A549 (cell line): ENCODE data around the gene BMP15. TPM values are rescaled to one million over a fixed set of nuclear protein-coding genes. Genes with fewer than 3 reads are reported as not detected.

ENCODE experiments used
- ATAC-seq, 2 experiments: fragments of 200-7000 bp in 1 of 2; fragments of >200 bp in 1 of 2; cut with Nextera tagmentation in 1 of 2; cut with Tn5 transposase in 1 of 2; 3 replicates each; pipeline versions ENCODE4 v1.8.0 to v1.9.1; 2018 to 2020; ENCODE audit warnings: mild to moderate bottlenecking in 1 of 2, moderate library complexity in 1 of 2
- CTCF ChIA-PET: fragments of 300-600 bp; sonication (Branson Sonifier 250); formaldehyde crosslinking; extraction: SDS; loops from one replicate; lab custom pipeline; 2021; ENCODE audit warnings: antibody characterized with exemption, inconsistent platforms; lab: Yijun Ruan, JAX
- POLR2A ChIA-PET: fragments of 350-600 bp; formaldehyde crosslinking; extraction: SDS; loops from one replicate; lab custom pipeline; 2021; ENCODE audit warnings: antibody characterized with exemption, inconsistent platforms; lab: Yijun Ruan, JAX
- DNase-seq, 2 experiments: peaks; one replicate each; pipeline versions ENCODE4 v3.0.0 to v3.0.0-alpha.2; 2011 to 2016; ENCODE audit warnings: low read depth in 1 of 2, low spot score in 1 of 2
- FAIRE-seq: peaks from 2 replicates; lab custom pipeline; 2011; peaks lifted over from hg19 to GRCh38; lab: Jason Lieb, UNC
- H3K27ac ChIP-seq, 2 experiments: fragments of >200 bp; sonication (Bioruptor Twin); formaldehyde crosslinking; 3 replicates each; pipeline ENCODE4 v1.5.1; 2016 to 2017
- H3K4me1 ChIP-seq: fragments of >200 bp; sonication (Bioruptor Twin); formaldehyde crosslinking; 3 replicates; pipeline ENCODE4 v1.6.1; 2016
- H3K4me2 ChIP-seq: fragments of >200 bp; sonication (Bioruptor Twin); formaldehyde crosslinking; 3 replicates; pipeline ENCODE4 v1.6.1; 2016
- H3K4me3 ChIP-seq: fragments of >200 bp; sonication (Bioruptor Twin); formaldehyde crosslinking; 3 replicates; pipeline ENCODE4 v1.5.1; 2016
- H3K9me3 ChIP-seq: fragments of >200 bp; sonication (Bioruptor Twin); formaldehyde crosslinking; 3 replicates; pipeline ENCODE4 v1.6.1; 2016
- CBX2 ChIP-seq: fragments of 200-600 bp; sonication (generic); IDR thresholded peaks from 2 replicates; pipeline ENCODE4 v1.6.1; 2016; ENCODE audit warnings: low read depth, mild to moderate bottlenecking, borderline replicate concordance
- CBX8 ChIP-seq: fragments of 200-600 bp; sonication (generic); IDR thresholded peaks from 2 replicates; pipeline ENCODE4 v1.6.1; 2016
- CHD4 ChIP-seq: fragments of 200-600 bp; sonication (generic); IDR thresholded peaks from 2 replicates; pipeline ENCODE4 v1.6.1; 2016; ENCODE audit warnings: antibody characterized with exemption, mild to moderate bottlenecking, borderline replicate concordance
- HDAC2 ChIP-seq: fragments of 200-600 bp; sonication (generic); IDR thresholded peaks from 2 replicates; pipeline ENCODE4 v1.6.1; 2016
- JUNB ChIP-seq: fragments of >200 bp; sonication (Bioruptor Twin); formaldehyde crosslinking; IDR thresholded peaks from 2 replicates; pipeline ENCODE4 v1.6.1; 2016
- MYC ChIP-seq: IDR thresholded peaks from 2 replicates; pipeline ENCODE4 v1.6.1; 2012; ENCODE audit warnings: mild to moderate bottlenecking, inconsistent platforms, low read length, improper control_type of control experiment, borderline replicate concordance
- NFE2L2 ChIP-seq: fragments of 150-350 bp; conservative IDR thresholded peaks from 2 replicates; pipeline ENCODE4 v1.6.1; 2014; ENCODE audit warnings: low read length
- RAD21 ChIP-seq, 2 experiments: fragments of >200 bp in 1 of 2; sonication (Bioruptor Twin) in 1 of 2; formaldehyde crosslinking in 1 of 2; IDR thresholded peaks in 1 of 2; conservative IDR thresholded peaks in 1 of 2; 2 replicates in 1 of 2; 3 replicates in 1 of 2; pipeline ENCODE4 v1.6.1; 2012 to 2018; ENCODE audit warnings: inconsistent platforms in 1 of 2
- RFX5 ChIP-seq: fragments of 450-650 bp; IDR thresholded peaks from 2 replicates; pipeline ENCODE4 v1.7.1; 2014; ENCODE audit warnings: antibody characterized with exemption, mild to moderate bottlenecking, moderate library complexity
- SREBF2 ChIP-seq: fragments of 450-650 bp; IDR thresholded peaks from 2 replicates; pipeline ENCODE4 v1.6.1; 2014; ENCODE audit warnings: mild to moderate bottlenecking, moderate library complexity
- WGBS: methylation state at CpG from one replicate; pipeline ENCODE4 v1.1.6; 2017; ENCODE audit errors: missing lambda C conversion rate; 5-methylcytosine and 5-hydroxymethylcytosine counted together
- polyA plus RNA-seq, 4 experiments: library from polyadenylated mRNA; depleted of rRNA in 3 of 4; stranded (reverse); fragments of >200 nt; fragmentation: RNase III in 1 of 4; extraction: RNeasy Plus Mini Kit Qiagen cat#74134 plus additional on column Dnase treatment in 1 of 4; gene quantifications; 2 replicates in 3 of 4; 3 replicates in 1 of 4; pipeline ENCODE4 v1.2.3, GENCODE V29; 2011 to 2017
- TF ChIP-seq, protein P1 (sequence below): fragments of 250-450 bp; sonication (Bioruptor Pico); IDR thresholded peaks from 2 replicates; pipeline ENCODE4 v1.5.0; 2021; ENCODE audit warnings: mild to moderate bottlenecking, moderate library complexity, borderline replicate concordance
- TF ChIP-seq, protein P2 (sequence below): IDR thresholded peaks from 2 replicates; pipeline ENCODE4 v1.6.1; 2012
- TF ChIP-seq, protein P3 (sequence below): IDR thresholded peaks from 2 replicates; pipeline ENCODE4 v1.6.1; 2012
- TF ChIP-seq, protein P4 (sequence below): fragments of >200 bp; sonication (Bioruptor Twin); formaldehyde crosslinking; IDR thresholded peaks from 3 replicates; pipeline ENCODE4 v1.6.1; 2016
- TF ChIP-seq, protein P5 (sequence below): fragments of 150-350 bp; IDR thresholded peaks from 2 replicates; pipeline ENCODE4 v1.6.1; 2014; ENCODE audit warnings: low read depth, mild to moderate bottlenecking, low read length
- TF ChIP-seq, protein P6 (sequence below): fragments of >200 bp; sonication (Bioruptor Twin); formaldehyde crosslinking; IDR thresholded peaks from 3 replicates; pipeline ENCODE4 v1.5.1; 2016

Gene BMP15
- polyA plus RNA-seq, 2 of the 4 experiments (the other 2 are of a cell fraction) = not detected

DNA sequence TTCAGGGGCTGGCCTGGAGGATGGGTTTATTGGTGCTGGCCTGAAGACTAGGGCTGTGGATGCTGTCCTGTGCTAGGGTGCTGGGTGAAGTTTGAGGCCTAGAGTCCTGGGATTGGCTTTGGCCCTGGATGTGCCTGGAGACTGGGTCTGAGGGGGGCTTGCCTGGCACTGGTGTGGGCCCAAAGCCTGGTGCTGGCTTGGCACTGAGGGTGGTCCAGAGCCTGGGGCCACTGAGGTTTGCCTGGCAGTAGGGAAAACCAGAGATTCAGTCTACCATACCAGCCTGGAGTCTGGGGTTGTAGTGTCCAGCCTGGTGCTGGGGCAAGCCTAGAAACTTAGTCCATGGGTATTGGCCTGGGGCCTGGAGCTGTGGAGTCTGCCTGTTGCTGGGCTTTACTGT, 16.6 kb downstream of the BMP15 start:
- TF ChIP-seq, protein P1, sequence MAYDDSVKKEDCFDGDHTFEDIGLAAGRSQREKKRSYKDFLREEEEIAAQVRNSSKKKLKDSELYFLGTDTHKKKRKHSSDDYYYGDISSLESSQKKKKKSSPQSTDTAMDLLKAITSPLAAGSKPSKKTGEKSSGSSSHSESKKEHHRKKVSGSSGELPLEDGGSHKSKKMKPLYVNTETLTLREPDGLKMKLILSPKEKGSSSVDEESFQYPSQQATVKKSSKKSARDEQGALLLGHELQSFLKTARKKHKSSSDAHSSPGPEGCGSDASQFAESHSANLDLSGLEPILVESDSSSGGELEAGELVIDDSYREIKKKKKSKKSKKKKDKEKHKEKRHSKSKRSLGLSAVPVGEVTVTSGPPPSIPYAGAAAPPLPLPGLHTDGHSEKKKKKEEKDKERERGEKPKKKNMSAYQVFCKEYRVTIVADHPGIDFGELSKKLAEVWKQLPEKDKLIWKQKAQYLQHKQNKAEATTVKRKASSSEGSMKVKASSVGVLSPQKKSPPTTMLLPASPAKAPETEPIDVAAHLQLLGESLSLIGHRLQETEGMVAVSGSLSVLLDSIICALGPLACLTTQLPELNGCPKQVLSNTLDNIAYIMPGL (CRISPR knock-in tag) = no peak
- TF ChIP-seq, protein P2, sequence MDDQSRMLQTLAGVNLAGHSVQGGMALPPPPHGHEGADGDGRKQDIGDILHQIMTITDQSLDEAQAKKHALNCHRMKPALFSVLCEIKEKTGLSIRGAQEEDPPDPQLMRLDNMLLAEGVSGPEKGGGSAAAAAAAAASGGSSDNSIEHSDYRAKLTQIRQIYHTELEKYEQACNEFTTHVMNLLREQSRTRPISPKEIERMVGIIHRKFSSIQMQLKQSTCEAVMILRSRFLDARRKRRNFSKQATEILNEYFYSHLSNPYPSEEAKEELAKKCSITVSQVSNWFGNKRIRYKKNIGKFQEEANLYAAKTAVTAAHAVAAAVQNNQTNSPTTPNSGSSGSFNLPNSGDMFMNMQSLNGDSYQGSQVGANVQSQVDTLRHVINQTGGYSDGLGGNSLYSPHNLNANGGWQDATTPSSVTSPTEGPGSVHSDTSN = no peak
- no peak for TF ChIP-seq NFE2L2
- TF ChIP-seq RFX5 = no peak
- TF ChIP-seq, protein P3, sequence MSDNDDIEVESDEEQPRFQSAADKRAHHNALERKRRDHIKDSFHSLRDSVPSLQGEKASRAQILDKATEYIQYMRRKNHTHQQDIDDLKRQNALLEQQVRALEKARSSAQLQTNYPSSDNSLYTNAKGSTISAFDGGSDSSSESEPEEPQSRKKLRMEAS = no peak
- TF ChIP-seq CHD4 = no peak
- no peak for TF ChIP-seq CBX2
- TF ChIP-seq, protein P4, sequence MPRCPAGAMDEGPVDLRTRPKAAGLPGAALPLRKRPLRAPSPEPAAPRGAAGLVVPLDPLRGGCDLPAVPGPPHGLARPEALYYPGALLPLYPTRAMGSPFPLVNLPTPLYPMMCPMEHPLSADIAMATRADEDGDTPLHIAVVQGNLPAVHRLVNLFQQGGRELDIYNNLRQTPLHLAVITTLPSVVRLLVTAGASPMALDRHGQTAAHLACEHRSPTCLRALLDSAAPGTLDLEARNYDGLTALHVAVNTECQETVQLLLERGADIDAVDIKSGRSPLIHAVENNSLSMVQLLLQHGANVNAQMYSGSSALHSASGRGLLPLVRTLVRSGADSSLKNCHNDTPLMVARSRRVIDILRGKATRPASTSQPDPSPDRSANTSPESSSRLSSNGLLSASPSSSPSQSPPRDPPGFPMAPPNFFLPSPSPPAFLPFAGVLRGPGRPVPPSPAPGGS = no peak
- TF ChIP-seq, protein P5, sequence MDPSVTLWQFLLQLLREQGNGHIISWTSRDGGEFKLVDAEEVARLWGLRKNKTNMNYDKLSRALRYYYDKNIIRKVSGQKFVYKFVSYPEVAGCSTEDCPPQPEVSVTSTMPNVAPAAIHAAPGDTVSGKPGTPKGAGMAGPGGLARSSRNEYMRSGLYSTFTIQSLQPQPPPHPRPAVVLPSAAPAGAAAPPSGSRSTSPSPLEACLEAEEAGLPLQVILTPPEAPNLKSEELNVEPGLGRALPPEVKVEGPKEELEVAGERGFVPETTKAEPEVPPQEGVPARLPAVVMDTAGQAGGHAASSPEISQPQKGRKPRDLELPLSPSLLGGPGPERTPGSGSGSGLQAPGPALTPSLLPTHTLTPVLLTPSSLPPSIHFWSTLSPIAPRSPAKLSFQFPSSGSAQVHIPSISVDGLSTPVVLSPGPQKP = no peak
- TF ChIP-seq SREBF2 = no peak
- ChIA-PET POLR2A (no interaction called here), CTCF (no interaction called here)
- Histone ChIP-seq H3K4me1 (no peaks in the 10 kb centered on the region), H3K4me3 (no peak overlapping the region), H3K4me2 (no peak overlapping the region), H3K27ac (no peak overlapping the region), H3K9me3 (no peaks in the 10 kb centered on the region)
- DNase-seq (no peak), ATAC-seq (no peak), FAIRE-seq (no peak)

DNA sequence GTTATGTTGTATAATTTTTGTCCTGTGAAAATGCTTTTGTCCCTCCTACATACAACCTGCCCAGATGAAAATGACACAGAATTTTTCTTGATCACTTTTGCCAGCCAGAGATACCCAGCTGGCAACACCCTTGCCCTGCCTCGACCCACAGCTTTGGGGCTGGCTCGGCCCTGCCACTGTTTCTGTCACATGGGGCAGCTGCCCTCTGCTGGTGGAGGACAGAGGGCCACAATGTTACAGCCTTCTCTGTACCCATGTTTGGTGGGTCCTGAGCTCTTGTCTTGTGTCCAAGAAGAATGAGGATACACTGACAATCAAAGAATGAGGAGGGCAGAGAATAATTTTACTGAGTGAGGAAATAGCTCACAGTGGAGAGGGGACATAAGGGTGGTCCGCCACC, 31.1 kb downstream of the BMP15 start:
- ChIA-PET POLR2A (no interaction called here), CTCF (interaction anchor here (0.7 to 1.2 kb wide), 4 partner anchors 9 to 40 kb away, joined by 3 to 4 read pairs (median 3); no protein-coding TSS in a partner anchor)
- H3K9me3 ChIP-seq = no peaks in the 10 kb centered on the region
- H3K27ac ChIP-seq = no peak overlapping the region
- H3K4me3 ChIP-seq = no peak overlapping the region
- no peak overlapping the region for H3K4me2 ChIP-seq
- WGBS = 6% methylated on average over 2 of the region's 3 CpGs
- peak in 1 of 2 experiments; percentile 71; a peak in 3 of 6 replicates for ATAC-seq
- no peaks in the 10 kb centered on the region for H3K4me1 ChIP-seq
- TF ChIP-seq HDAC2 = no peak
- TF ChIP-seq, protein P2 = no peak
- TF ChIP-seq, protein P6, sequence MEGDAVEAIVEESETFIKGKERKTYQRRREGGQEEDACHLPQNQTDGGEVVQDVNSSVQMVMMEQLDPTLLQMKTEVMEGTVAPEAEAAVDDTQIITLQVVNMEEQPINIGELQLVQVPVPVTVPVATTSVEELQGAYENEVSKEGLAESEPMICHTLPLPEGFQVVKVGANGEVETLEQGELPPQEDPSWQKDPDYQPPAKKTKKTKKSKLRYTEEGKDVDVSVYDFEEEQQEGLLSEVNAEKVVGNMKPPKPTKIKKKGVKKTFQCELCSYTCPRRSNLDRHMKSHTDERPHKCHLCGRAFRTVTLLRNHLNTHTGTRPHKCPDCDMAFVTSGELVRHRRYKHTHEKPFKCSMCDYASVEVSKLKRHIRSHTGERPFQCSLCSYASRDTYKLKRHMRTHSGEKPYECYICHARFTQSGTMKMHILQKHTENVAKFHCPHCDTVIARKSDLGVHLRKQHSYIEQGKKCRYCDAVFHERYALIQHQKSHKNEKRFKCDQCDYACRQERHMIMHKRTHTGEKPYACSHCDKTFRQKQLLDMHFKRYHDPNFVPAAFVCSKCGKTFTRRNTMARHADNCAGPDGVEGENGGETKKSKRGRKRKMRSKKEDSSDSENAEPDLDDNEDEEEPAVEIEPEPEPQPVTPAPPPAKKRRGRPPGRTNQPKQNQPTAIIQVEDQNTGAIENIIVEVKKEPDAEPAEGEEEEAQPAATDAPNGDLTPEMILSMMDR = peak; percentile 19; the same call in 2 of the 3 replicates
- TF ChIP-seq SREBF2 = no peak
- no peak for TF ChIP-seq CBX8
- TF ChIP-seq, all 56 proteins: peak for 1
- FAIRE-seq (no peak), DNase-seq (peak in 1 of 2 experiments; percentile 0)

DNA sequence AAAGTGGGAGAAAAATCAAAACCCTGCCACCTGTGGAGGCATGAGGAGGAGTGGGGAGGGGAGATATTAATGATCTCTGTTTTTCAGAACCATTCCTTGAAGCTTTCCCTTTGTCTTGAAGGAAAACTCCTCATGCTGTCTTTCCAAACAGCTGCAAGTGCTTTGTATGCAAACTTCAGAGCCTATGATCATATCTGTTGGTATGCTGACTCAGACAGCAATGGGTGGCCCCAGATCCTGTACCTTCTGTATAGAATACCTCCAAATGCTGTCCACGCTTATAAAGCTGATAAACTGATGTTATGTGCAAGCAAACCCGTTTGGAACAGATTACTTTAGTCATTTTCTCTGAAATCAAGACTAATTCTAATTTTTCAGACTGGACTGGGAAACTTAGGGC, 31.9 kb downstream of the BMP15 start:
- H3K27ac ChIP-seq = no peak overlapping the region
- H3K4me1 ChIP-seq = no peaks in the 10 kb centered on the region
- CTCF ChIA-PET = interaction anchor here (1.0 to 1.2 kb wide), 2 partner anchors 26 to 39 kb away, joined by 3 read pairs; no protein-coding TSS in a partner anchor
- no peak overlapping the region for H3K4me3 ChIP-seq
- H3K4me2 ChIP-seq = no peak overlapping the region
- no peak for TF ChIP-seq MYC
- TF ChIP-seq RAD21 (conservative IDR thresholded peaks at IDR 0.05 in 1 of 2, IDR thresholded peaks at IDR 0.05 in 1 of 2) = no peak
- no peak for TF ChIP-seq JUNB
- 0% methylated on average over 2 of the region's 2 CpGs for WGBS
- FAIRE-seq = no peak
- DNase-seq = no peak
- POLR2A ChIA-PET = no interaction called here
- no peak for ATAC-seq
- H3K9me3 ChIP-seq = no peaks in the 10 kb centered on the region
